Right atrium auricular region (tissue), 2 donors: ENCODE measurements around the gene BCORL1. TPM values are rescaled to one million over a fixed set of nuclear protein-coding genes. Genes with fewer than 3 reads are reported as not detected.

ENCODE experiments used
- DNase-seq: peaks from one replicate; pipeline ENCODE4 v3.0.0-alpha.2; 2019; ENCODE audit warnings: low spot score
- H3K27ac ChIP-seq, 2 donors: fragments of 200-600 bp; sonication (generic); 1 replicate in 1 of 2; 2 replicates in 1 of 2; pipeline ENCODE4 v1.5.1; 2016 to 2019
- H3K27me3 ChIP-seq, 2 donors: fragments of 200-600 bp; sonication (generic); one replicate each; pipeline versions ENCODE4 v1.5.1 to v1.6.0; 2017 to 2019
- H3K36me3 ChIP-seq: fragments of 200-600 bp; sonication (generic); one replicate; pipeline ENCODE4 v1.5.1; 2016
- H3K4me1 ChIP-seq, 2 donors: fragments of 200-600 bp; sonication (generic); one replicate each; pipeline versions ENCODE4 v1.5.1 to v1.6.0; 2017 to 2019
- H3K4me3 ChIP-seq, 2 donors: fragments of 200-600 bp; sonication (generic); 1 replicate in 1 of 2; 2 replicates in 1 of 2; pipeline ENCODE4 v1.5.1; 2017 to 2019; ENCODE audit warnings: mild to moderate bottlenecking in 1 of 2, moderate library complexity in 1 of 2
- H3K9me3 ChIP-seq, 2 donors: fragments of 200-600 bp; sonication (generic); one replicate each; pipeline ENCODE4 v1.5.1; 2019
- CTCF ChIP-seq, 2 donors: fragments of 200-600 bp; sonication (generic); IDR thresholded peaks; one replicate each; pipeline ENCODE4 v1.5.1; 2019; ENCODE audit warnings: antibody characterized with exemption in 2 of 2
- total RNA-seq, 2 donors: library from RNA; depleted of rRNA; stranded (reverse); fragments of >200 nt; gene quantifications; one replicate each; pipeline ENCODE4 v1.1.0, GENCODE V29; 2016

The BCORL1 gene
- total RNA-seq, 2 donors from 2014 or later = 3.1 to 7.5 TPM

- TF ChIP-seq CTCF (IDR thresholded peaks at IDR 0.05) = no peak
- Histone ChIP-seq H3K9me3 (no peaks in the 10 kb centered on the region), H3K4me1 (peaks cover 0 to 7% of the 10 kb centered on the region in 2 donors), H3K27ac (peak overlapping the region in 1 of 2 donors; percentile 48), H3K27me3 (no peaks in the 10 kb centered on the region), H3K36me3 (no peaks in the 10 kb centered on the region), H3K4me3 (no peak overlapping the region)
- no peak for DNase-seq
These were observed 1.9 kb downstream of the BCORL1 start for GRCh38 chrX:129984111-129984958.

- no peak for DNase-seq
- Histone ChIP-seq H3K4me1 (peaks cover 0 to 7% of the 10 kb centered on the region in 2 donors), H3K27me3 (no peaks in the 10 kb centered on the region), H3K36me3 (no peaks in the 10 kb centered on the region), H3K4me3 (no peak overlapping the region), H3K9me3 (no peaks in the 10 kb centered on the region), H3K27ac (no peak overlapping the region)
- TF ChIP-seq CTCF (IDR thresholded peaks at IDR 0.05) = no peak
These were observed 5.4 kb downstream of the BCORL1 start for GRCh38 chrX:129987871-129988270.

- TF ChIP-seq CTCF (IDR thresholded peaks at IDR 0.05) = no peak
- H3K4me3 ChIP-seq = no peak overlapping the region
- no peaks in the 10 kb centered on the region for H3K4me1 ChIP-seq
- no peaks in the 10 kb centered on the region for H3K27me3 ChIP-seq
- H3K9me3 ChIP-seq = no peaks in the 10 kb centered on the region
- no peak overlapping the region for H3K27ac ChIP-seq
- DNase-seq = no peak
- H3K36me3 ChIP-seq = no peaks in the 10 kb centered on the region
These were observed 9.7 kb downstream of the BCORL1 start for GRCh38 chrX:129992181-129992580.

GRCh38 chrX:129996120-129996519 lies 13.7 kb downstream of the BCORL1 start:
- H3K4me1 ChIP-seq = no peaks in the 10 kb centered on the region
- H3K27ac ChIP-seq = no peak overlapping the region
- H3K36me3 ChIP-seq = no peaks in the 10 kb centered on the region
- no peak for TF ChIP-seq CTCF (IDR thresholded peaks at IDR 0.05)
- no peak for DNase-seq
- H3K27me3 ChIP-seq = no peaks in the 10 kb centered on the region
- H3K9me3 ChIP-seq = no peaks in the 10 kb centered on the region
- H3K4me3 ChIP-seq = no peak overlapping the region

GRCh38 chrX:129997086-129997485 lies 14.7 kb downstream of the BCORL1 start:
- Histone ChIP-seq H3K4me1 (no peaks in the 10 kb centered on the region), H3K27ac (no peak overlapping the region), H3K27me3 (no peaks in the 10 kb centered on the region), H3K9me3 (no peaks in the 10 kb centered on the region), H3K36me3 (no peaks in the 10 kb centered on the region), H3K4me3 (no peak overlapping the region)
- no peak for TF ChIP-seq CTCF (IDR thresholded peaks at IDR 0.05)
- DNase-seq = no peak

GRCh38 chrX:129998021-129998420 lies 15.6 kb downstream of the BCORL1 start:
- no peak for DNase-seq
- TF ChIP-seq CTCF (IDR thresholded peaks at IDR 0.05) = no peak
- no peaks in the 10 kb centered on the region for H3K4me1 ChIP-seq
- no peaks in the 10 kb centered on the region for H3K9me3 ChIP-seq
- H3K36me3 ChIP-seq = no peaks in the 10 kb centered on the region
- H3K4me3 ChIP-seq = no peak overlapping the region
- H3K27me3 ChIP-seq = no peaks in the 10 kb centered on the region
- H3K27ac ChIP-seq = no peak overlapping the region
